ENCODE measurements around the gene HSF4. TPM values are rescaled to one million over a fixed set of nuclear protein-coding genes. Genes with fewer than 3 reads are reported as not detected.

The HSF4 gene
- total RNA-seq, 1 experiment from 2014 or later: 1.2 TPM

GRCh38 chr16:67157892-67158635 lies 6.5 kb upstream of the HSF4 start:
- no CpG with 5 or more reads among the region's 7 CpGs for WGBS (ENCODE audit: extremely low coverage, insufficient read length, low lambda C conversion rate)
- peaks cover 20% of the 10 kb centered on the region for H3K23me2 ChIP-seq (ENCODE audit: insufficient read length, low read depth, low read length, poor library complexity, severe bottlenecking)
- no peak for DNase-seq
- H3K27me3 ChIP-seq (ENCODE audit: insufficient read depth, low read length): peaks cover 90% of the 10 kb centered on the region
- H3K4ac ChIP-seq (ENCODE audit: low read depth, low read length): no peak overlapping the region
- no peaks in the 10 kb centered on the region for H3K79me1 ChIP-seq (ENCODE audit: insufficient read depth, low read depth, low read length, poor library complexity, severe bottlenecking)
- H3K27ac Mint-ChIP-seq: no peak overlapping the region
- no peak overlapping the region for H3K18ac ChIP-seq (ENCODE audit: insufficient read length, low read depth, low read length)
- H3K4me2 ChIP-seq (ENCODE audit: insufficient read depth, insufficient read length, low read length): no peak overlapping the region
- H3K36me3 Mint-ChIP-seq (ENCODE audit: insufficient read depth in 1 of 3, low read depth in 3 of 3): no peaks in the 10 kb centered on the region; a peak in 1 of 7 replicates
- H2AK5ac ChIP-seq (ENCODE audit: insufficient read length, low read length): no peak overlapping the region
- peaks cover 100% of the 10 kb centered on the region for H3K27me3 Mint-ChIP-seq (ENCODE audit: low read depth)
- H3K4me3 Mint-ChIP-seq: peak overlapping the region in 1 of 2 experiments; percentile 79; a peak in 3 of 5 replicates
- H2BK12ac ChIP-seq (ENCODE audit: insufficient read length, low read depth, low read length): no peak overlapping the region
- no peak overlapping the region for H4K91ac ChIP-seq (ENCODE audit: insufficient read length, low read depth, low read length)
- no peak overlapping the region for H3T11ph ChIP-seq (ENCODE audit: low read length)
- H3K9me3 ChIP-seq (ENCODE audit: control insufficient read depth, low read depth, low read length): no peaks in the 10 kb centered on the region
- peaks cover 7 to 19% of the 10 kb centered on the region in 2 experiments for H3K4me1 Mint-ChIP-seq
- H3K27ac ChIP-seq (ENCODE audit: insufficient read length, low read depth, low read length): no peak overlapping the region
- H4K8ac ChIP-seq (replicated peaks; ENCODE audit: insufficient read length, low read depth, low read length): no peak overlapping the region
- H4K5ac ChIP-seq (ENCODE audit: insufficient read length, low read depth, low read length): no peak overlapping the region
- H3K4me1 ChIP-seq (ENCODE audit: insufficient read depth, low read length): no peaks in the 10 kb centered on the region
- H3K23ac ChIP-seq (ENCODE audit: insufficient read length, low read depth, low read length): no peak overlapping the region
- no peak overlapping the region for H2BK120ac ChIP-seq (ENCODE audit: low read depth, low read length, poor library complexity, severe bottlenecking)
- H2BK20ac ChIP-seq (ENCODE audit: low read depth, low read length, poor library complexity, severe bottlenecking): no peak overlapping the region
- no peak overlapping the region for H3K14ac ChIP-seq (ENCODE audit: insufficient read depth, low read length)
- no peak overlapping the region for H3K9ac ChIP-seq (ENCODE audit: extremely low read depth, insufficient read length, low read length)
- no peak overlapping the region for H2AFZ ChIP-seq (ENCODE audit: low read length)
- no peak overlapping the region for H2BK5ac ChIP-seq (ENCODE audit: insufficient read length, low read length)
- no peak overlapping the region for H3K56ac ChIP-seq (ENCODE audit: insufficient read length, low read depth, low read length)
- H3K79me2 ChIP-seq (ENCODE audit: insufficient read depth, low read length): no peaks in the 10 kb centered on the region
- H4K20me1 ChIP-seq (ENCODE audit: control insufficient read depth, insufficient read depth, insufficient read length): no peaks in the 10 kb centered on the region
- peaks cover 3 to 9% of the 10 kb centered on the region in 2 experiments; a peak in 3 of 5 replicates for H3K9me3 Mint-ChIP-seq
- H2BK15ac ChIP-seq (ENCODE audit: low read depth, low read length): no peak overlapping the region
- no peak for TF ChIP-seq CTCF (conservative IDR thresholded peaks at IDR 0.05)

Data from H9 (cell line).